ENCODE results near the gene KCNT1.

The KCNT1 gene

GRCh38 chr9:135790850-135791249, 88.9 kb downstream of the KCNT1 start:
- TF ChIP-seq EZH2phosphoT487 (IDR thresholded peaks at IDR 0.05; ENCODE audit: borderline replicate concordance, low read length) (no peak), CTCF (IDR thresholded peaks at IDR 0.05; ENCODE audit: low read depth, low read length, poor library complexity, severe bottlenecking) (no peak)
- Histone ChIP-seq H3K9me3 (ENCODE audit: control insufficient read depth, insufficient read depth, low read length) (no peaks in the 10 kb centered on the region), H3K27ac (ENCODE audit: low read depth, low read length) (no peak overlapping the region), H4K20me1 (ENCODE audit: control insufficient read depth, insufficient read depth, low read depth, low read length) (no peaks in the 10 kb centered on the region), H3K36me3 (ENCODE audit: control insufficient read depth, low read length) (no peaks in the 10 kb centered on the region), H3K9me2 (replicated peaks; ENCODE audit: control insufficient read depth, low read length) (no peaks in the 10 kb centered on the region), H3K4me1 (ENCODE audit: control insufficient read depth, low read length) (no peaks in the 10 kb centered on the region), H3K79me2 (ENCODE audit: control insufficient read depth, low read length) (no peaks in the 10 kb centered on the region), H3F3A (ENCODE audit: control insufficient read depth, insufficient read depth) (no peaks in the 10 kb centered on the region), H3K4me3 (ENCODE audit: low read length) (no peak overlapping the region), H3K27me3 (ENCODE audit: control insufficient read depth, low read length) (no peaks in the 10 kb centered on the region), H3K4me2 (ENCODE audit: low read length) (no peak overlapping the region)

GRCh38 chr9:135791431-135792267, 89.7 kb downstream of the KCNT1 start:
- Histone ChIP-seq H3K27ac (ENCODE audit: low read depth, low read length) (no peak overlapping the region), H3K36me3 (ENCODE audit: control insufficient read depth, low read length) (no peaks in the 10 kb centered on the region), H3K4me1 (ENCODE audit: control insufficient read depth, low read length) (no peaks in the 10 kb centered on the region), H3K4me3 (ENCODE audit: low read length) (no peak overlapping the region), H4K20me1 (ENCODE audit: control insufficient read depth, insufficient read depth, low read depth, low read length) (no peaks in the 10 kb centered on the region), H3K9me3 (ENCODE audit: control insufficient read depth, insufficient read depth, low read length) (no peaks in the 10 kb centered on the region), H3F3A (ENCODE audit: control insufficient read depth, insufficient read depth) (no peaks in the 10 kb centered on the region), H3K4me2 (ENCODE audit: low read length) (no peak overlapping the region), H3K9me2 (replicated peaks; ENCODE audit: control insufficient read depth, low read length) (no peaks in the 10 kb centered on the region), H3K27me3 (ENCODE audit: control insufficient read depth, low read length) (no peaks in the 10 kb centered on the region), H3K79me2 (ENCODE audit: control insufficient read depth, low read length) (no peaks in the 10 kb centered on the region)
- no peak for TF ChIP-seq CTCF (IDR thresholded peaks at IDR 0.05; ENCODE audit: low read depth, low read length, poor library complexity, severe bottlenecking)

GRCh38 chr9:135792268-135793128, 90.5 kb downstream of the KCNT1 start:
- no peaks in the 10 kb centered on the region for H3K27me3 ChIP-seq (ENCODE audit: control insufficient read depth, low read length)
- H3K27ac ChIP-seq (ENCODE audit: low read depth, low read length), result no peak overlapping the region
- no peak overlapping the region for H3K4me3 ChIP-seq (ENCODE audit: low read length)
- H3F3A ChIP-seq (ENCODE audit: control insufficient read depth, insufficient read depth), result no peaks in the 10 kb centered on the region
- H3K79me2 ChIP-seq (ENCODE audit: control insufficient read depth, low read length), result no peaks in the 10 kb centered on the region
- TF ChIP-seq CTCF (IDR thresholded peaks at IDR 0.05; ENCODE audit: low read depth, low read length, poor library complexity, severe bottlenecking), result no peak
- no peaks in the 10 kb centered on the region for H4K20me1 ChIP-seq (ENCODE audit: control insufficient read depth, insufficient read depth, low read depth, low read length)
- H3K4me1 ChIP-seq (ENCODE audit: control insufficient read depth, low read length), result no peaks in the 10 kb centered on the region
- H3K4me2 ChIP-seq (ENCODE audit: low read length), result no peak overlapping the region
- H3K9me2 ChIP-seq (replicated peaks; ENCODE audit: control insufficient read depth, low read length), result no peaks in the 10 kb centered on the region
- no peaks in the 10 kb centered on the region for H3K9me3 ChIP-seq (ENCODE audit: control insufficient read depth, insufficient read depth, low read length)
- no peaks in the 10 kb centered on the region for H3K36me3 ChIP-seq (ENCODE audit: control insufficient read depth, low read length)

Data from DOHH2 (cell line).